ENCODE measurements around the gene PRR29.
A peak's percentile ranks its signal among the peaks of the same experiment; 100 is the strongest.

PRR29 gene

GRCh38 chr17:63960430-63960829 lies 37.7 kb upstream of the PRR29 start:
- H4K20me1 ChIP-seq (ENCODE audit: low read depth, low read length), result no peaks in the 10 kb centered on the region
- no peak overlapping the region for H2AFZ ChIP-seq (ENCODE audit: low read depth, low read length, severe bottlenecking)
- no peaks in the 10 kb centered on the region for H3K79me2 ChIP-seq (ENCODE audit: insufficient read depth, low read length)
- no peak for TF ChIP-seq CTCF (IDR thresholded peaks at IDR 0.05; ENCODE audit: insufficient read depth, low read length, poor library complexity, severe bottlenecking)
- no peak for TF ChIP-seq EZH2phosphoT487 (conservative IDR thresholded peaks at IDR 0.05; ENCODE audit: low read length)
- H3K9me3 ChIP-seq (ENCODE audit: insufficient read depth, low read length), result no peaks in the 10 kb centered on the region
- H3K27ac ChIP-seq (ENCODE audit: low read depth, low read length), result no peak overlapping the region
- H3K27me3 ChIP-seq (ENCODE audit: low read length), result no peaks in the 10 kb centered on the region
- H3K4me3 ChIP-seq (ENCODE audit: insufficient read depth, low read length, poor library complexity, severe bottlenecking), result no peak overlapping the region
- H3F3A ChIP-seq (ENCODE audit: insufficient read depth), result no peaks in the 10 kb centered on the region
- no peaks in the 10 kb centered on the region for H3K36me3 ChIP-seq (ENCODE audit: low read length)
- H3K9me2 ChIP-seq (replicated peaks; ENCODE audit: insufficient read depth, low read length), result no peaks in the 10 kb centered on the region
- H3K4me2 ChIP-seq (ENCODE audit: low read depth, low read length, poor library complexity, severe bottlenecking), result no peak overlapping the region
- no peak overlapping the region for H3K9ac ChIP-seq (ENCODE audit: low read length)

GRCh38 chr17:63961355-63962212 lies 36.6 kb upstream of the PRR29 start:
- no peaks in the 10 kb centered on the region for H3K27me3 ChIP-seq (ENCODE audit: low read length)
- no peak overlapping the region for H3K9ac ChIP-seq (ENCODE audit: low read length)
- no peaks in the 10 kb centered on the region for H3K9me2 ChIP-seq (replicated peaks; ENCODE audit: insufficient read depth, low read length)
- H3F3A ChIP-seq (ENCODE audit: insufficient read depth), result no peaks in the 10 kb centered on the region
- H3K27ac ChIP-seq (ENCODE audit: low read depth, low read length), result no peak overlapping the region
- H3K4me3 ChIP-seq (ENCODE audit: insufficient read depth, low read length, poor library complexity, severe bottlenecking), result no peak overlapping the region
- no peaks in the 10 kb centered on the region for H3K9me3 ChIP-seq (ENCODE audit: insufficient read depth, low read length)
- H4K20me1 ChIP-seq (ENCODE audit: low read depth, low read length), result no peaks in the 10 kb centered on the region
- H3K36me3 ChIP-seq (ENCODE audit: low read length), result no peaks in the 10 kb centered on the region
- H2AFZ ChIP-seq (ENCODE audit: low read depth, low read length, severe bottlenecking), result no peak overlapping the region
- peak overlapping the region; percentile 26 for H3K4me2 ChIP-seq (ENCODE audit: low read depth, low read length, poor library complexity, severe bottlenecking)
- H3K79me2 ChIP-seq (ENCODE audit: insufficient read depth, low read length), result no peaks in the 10 kb centered on the region
- no peak for TF ChIP-seq CTCF (IDR thresholded peaks at IDR 0.05; ENCODE audit: insufficient read depth, low read length, poor library complexity, severe bottlenecking)
- no peak for TF ChIP-seq EZH2phosphoT487 (conservative IDR thresholded peaks at IDR 0.05; ENCODE audit: low read length)

- no peak overlapping the region for H3K4me3 ChIP-seq (ENCODE audit: insufficient read depth, low read length, poor library complexity, severe bottlenecking)
- no peak for TF ChIP-seq CTCF (IDR thresholded peaks at IDR 0.05; ENCODE audit: insufficient read depth, low read length, poor library complexity, severe bottlenecking)
- no peak for TF ChIP-seq EZH2phosphoT487 (conservative IDR thresholded peaks at IDR 0.05; ENCODE audit: low read length)
- no peaks in the 10 kb centered on the region for H3K79me2 ChIP-seq (ENCODE audit: insufficient read depth, low read length)
- H2AFZ ChIP-seq (ENCODE audit: low read depth, low read length, severe bottlenecking), result no peak overlapping the region
- no peaks in the 10 kb centered on the region for H3K36me3 ChIP-seq (ENCODE audit: low read length)
- no peaks in the 10 kb centered on the region for H4K20me1 ChIP-seq (ENCODE audit: low read depth, low read length)
- no peaks in the 10 kb centered on the region for H3F3A ChIP-seq (ENCODE audit: insufficient read depth)
- H3K9me3 ChIP-seq (ENCODE audit: insufficient read depth, low read length), result no peaks in the 10 kb centered on the region
- H3K4me2 ChIP-seq (ENCODE audit: low read depth, low read length, poor library complexity, severe bottlenecking), result no peak overlapping the region
- H3K27ac ChIP-seq (ENCODE audit: low read depth, low read length), result no peak overlapping the region
- H3K27me3 ChIP-seq (ENCODE audit: low read length), result no peaks in the 10 kb centered on the region
- H3K9me2 ChIP-seq (replicated peaks; ENCODE audit: insufficient read depth, low read length), result no peaks in the 10 kb centered on the region
- H3K9ac ChIP-seq (ENCODE audit: low read length), result no peak overlapping the region
These were observed 35.8 kb upstream of the PRR29 start for GRCh38 chr17:63962298-63962744.

All from SU-DHL-6 (cell line).